ENCODE results near the gene PPP5C. TPM values are rescaled to one million over a fixed set of nuclear protein-coding genes. Genes with fewer than 3 reads are reported as not detected.

PPP5C gene
- total RNA-seq, 1 donor from 2014 or later = 99.5 TPM

GRCh38 chr19:46361915-46362314, 15.0 kb downstream of the PPP5C start:
- H3K27ac Mint-ChIP-seq = no peak overlapping the region
- H3K27me3 Mint-ChIP-seq = no peaks in the 10 kb centered on the region
- no peak for DNase-seq (ENCODE audit: extremely low spot score, unreplicated experiment)
- TF ChIP-seq, protein P1, sequence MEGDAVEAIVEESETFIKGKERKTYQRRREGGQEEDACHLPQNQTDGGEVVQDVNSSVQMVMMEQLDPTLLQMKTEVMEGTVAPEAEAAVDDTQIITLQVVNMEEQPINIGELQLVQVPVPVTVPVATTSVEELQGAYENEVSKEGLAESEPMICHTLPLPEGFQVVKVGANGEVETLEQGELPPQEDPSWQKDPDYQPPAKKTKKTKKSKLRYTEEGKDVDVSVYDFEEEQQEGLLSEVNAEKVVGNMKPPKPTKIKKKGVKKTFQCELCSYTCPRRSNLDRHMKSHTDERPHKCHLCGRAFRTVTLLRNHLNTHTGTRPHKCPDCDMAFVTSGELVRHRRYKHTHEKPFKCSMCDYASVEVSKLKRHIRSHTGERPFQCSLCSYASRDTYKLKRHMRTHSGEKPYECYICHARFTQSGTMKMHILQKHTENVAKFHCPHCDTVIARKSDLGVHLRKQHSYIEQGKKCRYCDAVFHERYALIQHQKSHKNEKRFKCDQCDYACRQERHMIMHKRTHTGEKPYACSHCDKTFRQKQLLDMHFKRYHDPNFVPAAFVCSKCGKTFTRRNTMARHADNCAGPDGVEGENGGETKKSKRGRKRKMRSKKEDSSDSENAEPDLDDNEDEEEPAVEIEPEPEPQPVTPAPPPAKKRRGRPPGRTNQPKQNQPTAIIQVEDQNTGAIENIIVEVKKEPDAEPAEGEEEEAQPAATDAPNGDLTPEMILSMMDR (conservative IDR thresholded peaks at IDR 0.05) = no peak
- H3K36me3 Mint-ChIP-seq = peaks cover 22% of the 10 kb centered on the region
- H3K4me1 Mint-ChIP-seq (ENCODE audit: unreplicated experiment) = peaks cover 11% of the 10 kb centered on the region
- no peak overlapping the region for H3K4me3 Mint-ChIP-seq
- H3K9me3 Mint-ChIP-seq = no peaks in the 10 kb centered on the region

- no peak for DNase-seq (ENCODE audit: extremely low spot score, unreplicated experiment)
- Mint-ChIP-seq H3K36me3 (peaks cover 21% of the 10 kb centered on the region), H3K4me1 (ENCODE audit: unreplicated experiment) (peaks cover 17% of the 10 kb centered on the region), H3K9me3 (no peaks in the 10 kb centered on the region), H3K4me3 (no peak overlapping the region), H3K27me3 (no peaks in the 10 kb centered on the region), H3K27ac (no peak overlapping the region)
- TF ChIP-seq, protein P1 (conservative IDR thresholded peaks at IDR 0.05) = no peak
These were observed 17.5 kb downstream of the PPP5C start for GRCh38 chr19:46364359-46364758.

GRCh38 chr19:46365561-46365960, 18.7 kb downstream of the PPP5C start:
- Mint-ChIP-seq H3K4me1 (ENCODE audit: unreplicated experiment) (peaks cover 17% of the 10 kb centered on the region), H3K36me3 (peaks cover 21% of the 10 kb centered on the region), H3K27me3 (no peaks in the 10 kb centered on the region), H3K9me3 (no peaks in the 10 kb centered on the region), H3K27ac (no peak overlapping the region), H3K4me3 (no peak overlapping the region)
- no peak for DNase-seq (ENCODE audit: extremely low spot score, unreplicated experiment)
- TF ChIP-seq, protein P1 (conservative IDR thresholded peaks at IDR 0.05) = no peak

DNA sequence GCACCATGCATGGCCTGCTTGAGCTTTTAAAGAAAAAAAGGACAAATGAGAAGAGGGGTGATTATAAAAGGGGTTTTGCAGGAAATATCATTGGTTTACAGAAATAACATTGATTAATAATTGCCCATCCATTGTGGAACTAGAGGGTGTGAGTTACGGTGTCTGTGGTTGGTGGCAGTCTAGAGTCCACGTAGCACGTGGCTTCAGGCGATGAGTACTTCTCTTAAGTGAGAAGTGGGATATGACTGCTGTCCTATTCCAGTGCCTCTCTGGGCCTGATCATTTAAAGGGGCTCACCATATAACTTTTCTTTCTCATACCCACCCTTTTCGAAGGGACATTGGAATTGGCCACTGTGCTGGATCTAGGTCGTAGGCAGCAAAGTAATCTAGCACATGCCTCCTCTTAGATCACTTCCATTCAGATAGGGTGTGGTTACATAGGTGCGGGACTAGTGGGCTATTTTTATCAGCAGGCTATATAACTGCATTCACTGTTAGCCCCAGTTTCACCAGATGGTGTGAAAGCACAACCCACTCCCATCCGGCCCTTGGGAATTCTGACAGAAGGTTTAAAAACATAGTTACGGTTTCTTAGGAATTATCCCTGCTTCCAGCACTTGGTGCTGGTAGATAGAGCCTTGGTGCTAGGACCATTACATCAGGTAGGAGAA, 19.9 kb downstream of the PPP5C start:
- Mint-ChIP-seq H3K27ac (peak overlapping the region; percentile 50), H3K4me3 (no peak overlapping the region), H3K36me3 (peaks cover 20% of the 10 kb centered on the region), H3K9me3 (no peaks in the 10 kb centered on the region), H3K4me1 (ENCODE audit: unreplicated experiment) (peaks cover 24% of the 10 kb centered on the region), H3K27me3 (no peaks in the 10 kb centered on the region)
- DNase-seq (ENCODE audit: extremely low spot score, unreplicated experiment) = no peak
- TF ChIP-seq, protein P1 (conservative IDR thresholded peaks at IDR 0.05) = no peak

- TF ChIP-seq, protein P1 (conservative IDR thresholded peaks at IDR 0.05) = no peak
- DNase-seq (ENCODE audit: extremely low spot score, unreplicated experiment) = no peak
- H3K4me1 Mint-ChIP-seq (ENCODE audit: unreplicated experiment) = peaks cover 31% of the 10 kb centered on the region
- H3K4me3 Mint-ChIP-seq = no peak overlapping the region
- H3K9me3 Mint-ChIP-seq = no peaks in the 10 kb centered on the region
- no peaks in the 10 kb centered on the region for H3K27me3 Mint-ChIP-seq
- peaks cover 17% of the 10 kb centered on the region for H3K36me3 Mint-ChIP-seq
- no peak overlapping the region for H3K27ac Mint-ChIP-seq
These were observed 20.5 kb downstream of the PPP5C start for GRCh38 chr19:46367426-46367825.
